Activated gamma-delta T cell (primary cell): ENCODE measurements around the gene SLC4A1AP.
"Not testable (repeated sequence)": the region's sequence is repeated elsewhere in the genome, so short reads cannot be mapped to it uniquely, and the experiment has no call there.

Experiments used
- DNase-seq: peaks from one replicate; lab custom pipeline; 2025; lab: John Stamatoyannopoulos, UW

SLC4A1AP gene

DNA sequence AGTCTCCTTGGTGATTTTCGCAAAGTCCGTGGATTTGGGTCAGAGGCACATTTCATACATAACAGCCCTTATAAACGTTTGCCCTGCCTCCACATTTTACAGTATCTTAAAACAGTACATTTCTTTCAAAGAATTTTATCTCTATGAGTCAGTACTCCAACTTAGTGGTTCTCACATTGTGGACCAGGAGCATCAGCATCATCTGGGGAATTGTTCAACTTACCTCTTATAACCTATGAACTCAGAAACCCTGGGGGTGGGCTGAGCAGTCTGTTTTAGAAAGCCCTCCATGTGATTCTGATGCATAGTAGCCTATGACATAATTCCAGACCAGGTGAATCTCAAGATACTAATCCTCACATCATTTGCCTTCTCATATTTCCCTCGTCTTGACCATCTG is 12.6 kb upstream of the SLC4A1AP start:
- no peak for DNase-seq

DNA sequence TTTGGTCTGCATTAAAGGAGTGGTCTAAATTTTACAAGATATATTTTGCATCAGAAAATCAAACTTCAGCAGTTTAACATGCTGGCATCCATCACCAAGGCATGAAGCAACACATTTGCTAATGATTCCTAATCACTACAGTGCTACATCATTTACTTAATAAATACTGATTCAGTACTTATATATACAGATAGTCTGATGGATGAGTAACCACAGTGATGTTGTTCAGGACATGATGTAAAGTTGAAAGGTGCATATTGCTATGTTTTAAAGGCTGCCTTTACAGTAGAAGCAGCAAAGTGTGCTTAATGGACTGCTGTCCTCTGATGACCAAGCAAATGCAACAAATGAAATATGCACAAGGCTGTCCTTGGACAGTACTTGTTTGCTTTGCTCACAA is 11.3 kb upstream of the SLC4A1AP start:
- no peak for DNase-seq

DNA sequence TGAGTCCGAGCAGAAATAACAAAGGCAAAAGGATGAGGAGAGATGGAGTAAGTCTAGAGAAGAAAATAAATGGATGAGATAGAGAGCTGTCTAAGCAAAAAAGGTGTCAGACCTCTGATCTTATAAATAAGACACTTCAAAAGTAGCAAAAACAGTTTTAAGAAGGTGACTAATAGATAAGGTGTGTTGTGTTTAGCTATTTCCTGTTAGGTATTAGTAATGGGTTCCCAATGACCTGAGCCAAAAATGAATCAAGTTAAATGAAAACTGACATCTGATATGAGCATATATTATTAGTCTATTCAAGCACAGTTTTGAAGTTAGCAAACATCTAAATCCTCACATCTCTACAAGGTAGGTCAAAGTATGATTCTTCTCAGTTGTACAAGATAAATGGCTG is 10.9 kb upstream of the SLC4A1AP start:
- DNase-seq, result no peak

DNA sequence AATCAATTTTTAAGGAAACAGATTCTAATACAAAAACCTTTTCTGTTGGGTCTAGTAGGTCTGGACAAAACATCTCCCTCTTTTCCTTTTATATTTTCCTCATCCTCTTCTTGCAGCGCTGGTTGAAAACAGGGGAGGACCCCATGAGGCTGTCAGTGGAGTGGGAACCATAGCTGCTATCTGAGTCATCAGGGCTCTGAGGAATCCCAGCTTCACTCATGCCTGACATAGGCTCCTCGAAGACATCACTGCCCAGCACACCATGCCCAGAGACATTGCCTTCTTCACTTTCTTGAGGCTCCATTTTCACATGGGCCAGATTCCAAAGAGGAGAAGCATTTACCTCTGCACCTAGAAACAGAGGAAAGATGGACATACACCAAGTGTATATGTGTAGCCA is 10.3 kb upstream of the SLC4A1AP start:
- no peak for DNase-seq

GRCh38 chr2:27655155-27655951 is 8.3 kb upstream of the SLC4A1AP start:
- no peak for DNase-seq

GRCh38 chr2:27661371-27661770 is 2.3 kb upstream of the SLC4A1AP start:
- DNase-seq, result no peak

GRCh38 chr2:27664154-27664574 is 475 bp downstream of the SLC4A1AP start:
- no peak for DNase-seq

DNA sequence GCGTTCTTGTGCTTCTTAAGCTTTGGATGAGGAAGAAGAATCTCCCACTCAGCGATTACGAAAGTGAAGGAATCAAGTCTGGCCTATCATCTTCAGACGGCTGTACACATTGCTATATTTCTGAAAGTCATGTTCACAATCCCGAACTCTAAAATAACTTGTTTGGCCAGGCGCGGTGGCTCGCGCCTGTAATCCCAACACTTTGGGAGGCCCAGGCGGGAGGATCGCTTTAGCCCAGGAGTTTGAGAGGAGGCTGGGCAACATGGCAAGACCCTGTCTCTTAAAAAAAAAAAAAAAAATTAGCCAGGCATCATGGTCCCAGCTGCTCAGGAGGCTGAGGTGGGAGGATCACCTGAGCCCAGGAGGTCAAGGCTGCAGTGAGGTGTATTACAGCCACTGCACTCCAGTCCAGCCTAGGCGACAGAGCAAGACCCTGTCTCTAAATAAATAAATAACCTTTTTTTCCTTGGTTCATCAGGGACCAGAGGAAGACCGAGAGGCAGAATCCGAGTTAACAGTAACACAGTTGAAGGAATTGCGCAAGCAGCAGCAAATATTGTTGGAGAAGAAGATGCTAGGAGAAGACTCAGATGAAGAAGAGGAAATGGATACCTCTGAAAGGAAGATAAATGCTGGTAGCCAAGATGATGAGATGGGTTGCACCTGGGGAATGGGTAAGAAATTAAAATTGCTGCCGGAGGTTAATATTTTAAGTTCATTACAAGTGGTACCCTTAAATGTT is 1.1 kb downstream of the SLC4A1AP start:
- DNase-seq, result no peak

- DNase-seq, result no peak
These were observed 3.8 kb downstream of the SLC4A1AP start for GRCh38 chr2:27667446-27667845.

- DNase-seq, result no peak
These were observed 7.5 kb downstream of the SLC4A1AP start for GRCh38 chr2:27671235-27671634.

DNA sequence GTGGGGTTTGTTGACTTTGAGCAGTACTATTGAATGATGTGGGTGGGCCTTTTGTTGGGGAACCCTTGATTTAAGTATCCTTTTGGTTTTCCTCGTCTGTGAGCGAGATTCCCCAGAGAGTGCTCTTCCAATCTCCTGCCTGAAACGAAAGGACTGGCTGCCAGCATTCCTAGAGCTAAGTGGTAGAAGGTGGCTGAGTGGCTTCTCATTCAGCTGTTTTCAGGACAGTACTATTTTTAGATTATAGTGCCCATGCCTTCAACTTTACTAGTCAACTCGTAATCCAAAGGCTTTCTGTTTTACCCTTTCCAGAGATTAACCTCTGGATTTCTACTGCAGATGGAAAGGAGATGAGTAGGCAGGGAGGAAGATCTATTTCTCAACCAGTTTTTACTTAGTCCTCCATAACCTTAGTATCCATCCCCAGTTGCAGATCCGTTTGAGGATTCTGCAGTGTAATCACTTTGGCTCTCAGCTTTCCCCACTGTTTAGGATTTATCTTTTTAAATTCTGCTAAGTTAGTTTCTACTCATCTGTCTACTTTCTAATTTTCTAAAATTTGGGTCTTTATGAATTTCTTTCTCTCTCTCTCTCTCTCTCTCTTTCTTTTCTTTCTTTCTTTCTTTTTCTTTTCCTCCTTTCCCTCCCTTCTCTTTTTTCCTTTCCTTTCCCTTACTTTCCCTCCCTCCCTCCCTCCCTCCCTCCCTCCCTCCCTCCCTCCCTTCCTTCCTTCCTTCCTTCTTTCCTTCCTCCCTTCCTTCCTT is 9.2 kb downstream of the SLC4A1AP start:
- DNase-seq, result no peak

DNA sequence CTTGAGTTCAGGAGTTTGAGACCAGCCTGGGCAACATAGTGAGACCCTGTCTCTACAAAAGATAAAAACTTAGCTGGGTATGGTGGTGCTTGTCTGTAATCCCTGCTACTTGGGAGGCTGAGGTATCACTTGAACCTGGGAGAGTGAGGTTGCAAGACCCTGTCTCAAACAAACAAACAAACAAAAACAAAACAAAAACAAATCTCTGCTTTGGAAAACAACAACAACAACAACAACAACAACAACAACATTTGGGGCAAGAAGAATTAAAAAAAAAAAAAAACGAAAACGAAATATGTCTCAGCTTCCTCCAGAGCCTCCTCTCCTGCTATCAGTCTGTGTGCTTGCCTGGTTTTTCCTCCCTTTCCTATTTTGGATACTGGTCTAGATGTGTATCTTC is 16.9 kb downstream of the SLC4A1AP start:
- DNase-seq, result no peak

- no peak for DNase-seq
These were observed 18.2 kb downstream of the SLC4A1AP start for GRCh38 chr2:27681841-27682240.

DNA sequence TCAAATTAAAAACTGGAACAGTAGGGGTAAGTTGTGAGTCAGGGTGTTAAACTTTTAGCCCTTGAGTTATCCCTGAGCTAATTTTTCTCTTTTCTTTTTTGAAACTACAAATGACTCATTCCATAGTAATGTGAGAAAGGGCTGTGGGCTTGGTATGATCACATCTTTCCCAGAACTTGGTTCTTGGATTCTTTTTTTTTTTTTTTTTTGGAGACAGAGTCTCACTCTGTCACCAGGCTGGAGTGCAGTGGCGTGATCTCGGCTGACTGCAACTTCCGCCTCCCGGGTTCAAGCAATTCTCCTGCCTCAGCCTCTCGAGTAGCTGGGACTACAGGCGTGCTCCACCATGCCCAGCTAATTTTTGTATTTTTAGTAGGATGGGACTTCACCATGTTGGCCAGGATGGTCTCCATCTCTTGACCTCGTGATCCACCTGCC is 18.7 kb downstream of the SLC4A1AP start:
- DNase-seq, result not testable (repeated sequence)

GRCh38 chr2:27683390-27684071 is 19.8 kb downstream of the SLC4A1AP start:
- no peak for DNase-seq

- DNase-seq, result not testable (repeated sequence)
These were observed 21.3 kb downstream of the SLC4A1AP start for GRCh38 chr2:27685006-27685405.

GRCh38 chr2:27685577-27685976 is 21.9 kb downstream of the SLC4A1AP start:
- no peak for DNase-seq

- no peak for DNase-seq
These were observed 23.5 kb downstream of the SLC4A1AP start for GRCh38 chr2:27687232-27687631.

DNA sequence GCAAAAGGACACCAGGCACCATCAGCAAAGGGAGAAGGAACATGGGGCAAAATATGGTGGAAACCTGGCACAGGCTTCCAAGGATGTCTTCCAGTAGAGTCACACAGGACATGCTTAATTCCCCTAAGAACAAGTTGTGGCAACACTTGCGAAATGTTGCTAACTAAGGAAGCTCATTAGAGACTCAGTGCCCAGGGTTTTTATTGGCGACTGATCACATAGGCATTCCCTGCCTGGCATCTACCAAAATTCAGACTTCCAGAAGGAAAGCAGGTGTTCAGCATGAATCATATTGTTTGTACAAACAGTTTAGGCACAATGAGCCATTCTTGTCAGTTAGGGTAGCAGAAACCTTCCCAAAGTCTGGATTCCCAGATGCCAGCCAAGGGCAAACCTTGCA is 25.7 kb downstream of the SLC4A1AP start:
- no peak for DNase-seq

GRCh38 chr2:27690052-27690451 is 26.4 kb downstream of the SLC4A1AP start:
- no peak for DNase-seq

DNA sequence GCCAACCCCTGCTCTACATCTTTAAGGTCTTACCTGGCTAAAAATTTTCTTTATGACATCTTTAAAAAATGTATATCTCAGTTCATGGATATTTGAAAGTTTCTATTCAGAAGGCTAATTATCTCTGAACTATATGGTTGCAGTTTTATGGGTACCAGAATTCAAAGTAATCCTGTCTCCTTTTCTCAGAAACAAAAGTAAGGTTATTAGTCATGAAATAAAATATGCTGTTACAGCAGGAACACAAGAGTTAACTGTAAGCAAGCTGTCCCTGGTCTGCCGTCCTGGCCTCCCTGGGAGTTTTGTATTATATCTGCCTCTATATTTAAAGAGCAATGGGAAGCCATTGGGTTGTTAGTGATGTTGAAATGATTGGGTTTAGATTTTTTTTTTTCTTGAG is 34.0 kb downstream of the SLC4A1AP start:
- DNase-seq, result no peak

DNA sequence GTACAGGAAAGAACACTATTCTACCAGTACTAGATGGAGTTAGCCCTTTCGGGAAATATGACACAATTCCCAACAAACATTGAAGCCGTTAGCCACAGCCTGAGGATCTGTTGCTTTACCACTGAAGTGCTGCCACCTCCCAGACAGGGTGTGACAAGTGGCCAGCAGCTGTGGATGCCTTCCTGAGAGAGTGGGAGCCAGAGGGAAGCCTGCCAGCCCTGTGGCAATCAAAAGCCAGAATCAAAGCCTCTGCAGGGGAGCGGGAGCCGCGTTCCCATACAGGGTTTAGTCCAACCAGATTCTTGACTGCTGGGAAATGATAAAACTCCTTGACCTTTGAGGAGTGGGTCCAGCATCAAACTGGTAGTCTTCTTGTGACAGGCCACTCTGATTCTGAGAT is 38.0 kb downstream of the SLC4A1AP start:
- DNase-seq, result no peak
